GM19324 (cell line): ENCODE measurements around the gene GABBR1.

Experiments
- ATAC-seq: cut with Tn5 transposase; IDR thresholded peaks from one replicate; pipeline ENCODE4 v1.9.1; 2021; ENCODE audit warnings: mild to moderate bottlenecking, moderate library complexity; ENCODE audit not compliant: unreplicated experiment, low FRiP score

GABBR1 gene

DNA sequence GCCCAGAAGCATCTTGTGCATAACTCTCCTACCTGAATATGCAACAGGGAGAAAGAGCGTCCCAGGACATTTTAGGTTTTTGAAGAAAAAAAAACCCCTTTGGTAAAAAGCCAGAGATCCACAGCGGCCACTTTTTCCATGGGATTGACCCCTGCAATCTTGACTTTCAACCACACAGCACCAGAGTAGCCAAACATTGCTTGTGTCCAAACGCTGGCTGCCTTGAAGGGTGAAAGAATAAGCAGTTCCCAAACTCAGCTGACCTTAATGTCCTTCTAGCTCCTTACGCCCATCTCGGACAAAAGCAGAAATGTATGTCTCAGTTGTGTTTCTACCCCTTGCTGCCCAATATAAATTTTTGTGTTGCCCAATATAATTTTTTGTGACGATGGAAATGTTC lies 22.7 kb upstream of the GABBR1 start:
- no peak for ATAC-seq

DNA sequence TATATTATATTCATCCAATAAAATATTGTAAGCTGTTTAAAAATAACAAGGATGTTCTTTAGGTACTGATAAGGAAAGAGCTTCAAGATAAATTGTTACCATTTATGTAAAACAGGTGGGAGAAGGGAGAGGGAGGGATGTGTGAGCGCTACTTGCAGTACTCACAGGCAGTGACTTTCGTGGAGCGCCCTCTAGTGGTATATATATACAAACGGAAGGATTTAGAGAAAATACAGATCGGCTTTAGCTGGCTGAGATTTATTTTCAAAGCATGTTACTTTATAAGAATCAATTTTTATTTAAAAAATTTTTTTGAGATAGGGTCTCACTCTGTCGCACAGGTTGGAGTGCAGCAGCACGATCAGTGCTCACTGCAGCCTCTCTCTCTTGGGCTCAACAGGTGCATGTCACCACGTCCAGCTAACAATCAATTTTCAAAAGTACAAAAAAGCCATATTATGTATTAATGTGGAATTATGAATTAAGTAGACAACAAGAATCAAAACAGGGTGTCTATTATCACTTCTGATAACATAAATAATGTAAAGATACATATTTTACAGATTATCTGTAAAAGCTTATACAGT lies 20.6 kb upstream of the GABBR1 start:
- ATAC-seq, result no peak

DNA sequence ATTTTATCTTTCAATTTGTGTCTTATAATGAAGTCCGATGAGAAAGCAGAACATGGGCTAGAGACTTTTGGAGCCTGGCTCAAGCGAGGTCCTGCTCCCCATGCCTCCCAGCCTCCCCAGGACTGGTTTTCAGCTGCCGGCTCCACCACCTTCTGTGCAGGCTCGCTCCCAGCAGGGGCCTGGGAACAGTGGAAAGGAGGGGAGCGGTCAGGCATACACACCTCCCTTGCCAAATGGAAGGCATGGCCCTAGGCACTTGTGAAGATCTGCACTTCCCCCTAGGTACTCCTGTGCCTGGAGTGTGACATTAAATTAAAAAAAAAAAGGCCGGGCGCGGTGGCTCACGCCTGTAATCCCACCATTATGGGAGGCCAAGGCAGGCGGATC lies 19.2 kb upstream of the GABBR1 start:
- ATAC-seq, result no peak

DNA sequence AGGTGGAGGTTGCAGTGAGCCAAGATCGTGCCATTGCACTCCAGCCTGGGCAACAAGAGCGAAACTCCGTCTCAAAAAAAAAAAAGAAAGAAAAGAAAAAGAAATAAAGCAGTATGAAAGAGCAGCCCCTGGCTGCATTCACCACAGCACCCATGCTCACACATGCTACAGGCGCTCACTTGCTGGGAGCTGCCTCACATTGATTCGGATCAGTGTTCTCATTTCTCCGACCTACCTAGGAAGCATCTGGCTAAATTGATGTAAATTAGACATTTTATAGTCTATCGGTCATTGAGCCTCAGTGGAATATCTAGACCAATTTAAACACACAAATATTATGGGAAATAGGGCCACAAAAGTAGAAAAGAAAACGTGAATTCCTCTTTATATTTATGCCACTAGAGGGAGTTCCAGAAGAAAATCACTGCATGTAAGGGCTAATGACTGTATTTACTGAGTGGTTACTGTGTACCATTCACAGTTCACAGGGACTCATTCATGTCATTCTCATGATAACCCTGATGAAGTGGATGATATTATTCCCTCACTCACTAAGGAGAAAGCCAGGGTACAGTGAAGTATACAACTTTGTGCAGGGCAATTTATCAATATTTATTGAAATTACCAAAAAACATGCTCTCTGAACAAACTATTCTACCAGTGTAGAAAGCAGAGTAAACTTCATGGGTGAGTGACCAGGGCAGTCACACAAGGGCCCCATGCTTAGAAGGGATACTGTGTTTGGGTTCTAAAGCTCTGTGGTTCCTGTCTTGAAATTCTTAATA lies 18.6 kb upstream of the GABBR1 start:
- no peak for ATAC-seq

DNA sequence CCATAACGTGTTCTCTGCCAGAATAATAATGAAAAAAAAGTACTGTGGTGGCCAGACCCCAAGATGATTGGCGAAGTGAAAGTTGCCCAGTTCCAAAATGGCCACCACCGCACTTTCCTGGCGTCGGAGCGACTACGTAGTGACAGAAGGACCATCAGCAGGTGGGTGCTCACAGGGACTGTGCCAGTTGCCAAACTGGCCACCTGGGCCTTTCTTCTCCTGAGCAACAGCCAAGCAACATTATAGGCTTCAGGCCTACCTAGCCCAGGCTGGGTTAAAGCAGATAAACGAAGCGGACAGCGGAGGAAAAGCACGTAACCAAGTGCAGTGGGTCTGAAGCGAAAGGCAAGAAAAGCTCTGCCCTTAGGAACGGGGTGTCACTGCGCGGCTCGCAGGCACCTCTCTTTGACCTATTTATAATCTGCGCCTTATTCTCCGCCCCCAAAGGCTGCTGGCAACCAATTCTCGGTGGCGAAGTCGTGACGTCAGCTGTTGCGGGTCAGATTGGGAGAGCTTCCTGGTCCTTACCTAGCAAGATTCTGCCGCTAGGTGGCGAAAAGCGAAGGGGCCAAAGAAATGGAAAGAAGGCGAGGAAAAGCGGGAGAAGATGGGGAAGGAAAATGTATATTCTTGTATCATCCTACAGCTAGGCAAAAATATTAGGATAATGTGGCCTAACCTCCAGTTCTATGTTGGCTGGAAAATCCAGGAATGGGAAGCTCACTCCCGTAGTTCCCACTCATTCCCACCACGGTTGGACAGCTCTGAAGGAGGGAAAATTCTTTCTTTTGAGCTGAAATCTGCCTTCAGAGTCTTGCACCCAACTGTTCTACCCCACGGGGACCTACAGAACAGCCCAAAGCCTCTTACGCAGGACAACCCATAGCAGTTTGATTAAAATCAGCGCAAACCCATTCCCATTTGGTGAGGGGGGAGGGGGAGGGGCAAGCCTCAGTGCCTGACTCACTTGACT lies 17.0 kb upstream of the GABBR1 start:
- ATAC-seq, result peak; percentile 94

DNA sequence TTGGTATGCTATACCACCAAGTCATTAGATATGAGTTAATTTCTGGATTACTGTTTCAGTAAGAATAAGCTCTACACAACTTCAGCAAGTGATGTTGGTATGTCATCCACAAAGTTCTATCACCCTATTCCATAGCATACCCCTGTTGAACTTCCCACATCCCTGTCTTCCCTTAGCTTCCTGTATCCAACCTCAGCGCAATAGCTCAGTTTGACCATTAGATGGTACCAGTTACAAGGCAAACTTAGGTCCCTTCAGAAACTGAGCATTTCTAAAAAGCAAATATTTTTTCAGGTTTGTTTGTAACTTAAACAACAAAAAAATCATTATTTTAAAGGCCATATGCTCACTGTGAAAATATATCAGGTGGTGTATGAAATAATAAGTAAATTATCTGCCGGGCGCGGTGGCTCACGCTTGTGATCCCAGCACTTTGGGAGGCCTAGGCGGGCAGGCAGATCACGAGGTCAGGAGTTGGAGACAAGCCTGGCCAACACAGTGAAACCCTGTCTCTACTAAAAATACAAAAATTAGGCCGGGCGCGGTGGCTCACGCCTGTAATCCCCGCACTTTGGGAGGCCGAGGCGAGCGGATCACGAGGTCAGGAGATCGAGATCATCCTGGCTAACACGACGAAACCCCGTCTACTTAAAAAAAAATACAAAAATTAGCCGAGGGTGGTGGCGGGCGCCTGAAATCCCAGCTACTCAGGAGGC lies 15.1 kb upstream of the GABBR1 start:
- no peak for ATAC-seq

DNA sequence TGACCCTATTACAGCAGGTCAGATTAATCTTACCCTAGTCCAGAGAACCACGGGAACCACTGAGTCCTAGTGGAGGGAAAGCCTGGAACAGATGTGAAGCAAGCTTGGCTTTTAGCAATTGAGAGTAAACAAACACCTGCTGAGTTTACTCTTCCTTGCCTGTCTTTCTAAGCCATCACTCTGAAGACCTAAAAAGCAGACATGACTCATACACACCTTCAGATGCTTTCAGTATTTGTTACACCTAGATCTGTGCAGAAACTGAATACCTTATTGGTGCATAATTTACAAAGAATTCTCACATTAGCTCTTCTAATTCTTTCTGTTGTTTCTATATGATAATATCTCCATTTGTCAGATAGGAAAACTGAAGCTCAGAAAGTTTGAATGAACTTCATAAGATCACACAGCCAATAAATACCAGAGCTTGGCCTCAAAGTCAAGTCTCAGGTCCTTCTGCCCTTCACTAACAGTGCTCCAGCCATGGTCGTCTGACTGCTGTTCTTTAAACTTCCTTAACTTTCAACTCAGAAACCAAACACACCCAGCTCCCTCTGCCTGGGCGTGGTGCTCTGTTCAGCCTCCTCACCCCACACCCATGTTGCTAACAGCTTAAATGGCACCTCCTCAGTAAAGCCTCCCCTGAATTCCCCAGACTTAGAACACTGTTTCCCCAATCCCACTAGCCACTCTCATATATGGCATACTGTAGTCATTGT lies 8.6 kb upstream of the GABBR1 start:
- no peak for ATAC-seq

DNA sequence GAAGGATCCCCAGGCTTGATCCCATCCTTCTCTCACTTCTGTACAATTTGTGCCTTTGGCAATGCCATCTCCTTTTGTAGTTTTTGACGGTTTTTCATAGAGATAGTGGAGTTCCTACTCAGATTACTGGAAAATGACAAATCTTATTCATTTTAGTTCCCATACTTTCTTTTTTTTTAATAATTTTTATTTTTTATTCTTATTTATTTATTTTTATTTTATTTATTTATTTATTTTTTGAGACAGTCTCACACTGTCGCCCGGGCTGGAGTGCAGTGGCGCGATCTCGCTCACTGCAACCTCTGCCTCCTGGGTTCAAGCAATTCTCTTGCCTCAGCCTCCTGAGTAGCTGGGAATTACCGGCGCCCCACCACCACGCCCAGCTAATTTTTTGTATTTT lies 4.3 kb upstream of the GABBR1 start:
- ATAC-seq, result no peak

DNA sequence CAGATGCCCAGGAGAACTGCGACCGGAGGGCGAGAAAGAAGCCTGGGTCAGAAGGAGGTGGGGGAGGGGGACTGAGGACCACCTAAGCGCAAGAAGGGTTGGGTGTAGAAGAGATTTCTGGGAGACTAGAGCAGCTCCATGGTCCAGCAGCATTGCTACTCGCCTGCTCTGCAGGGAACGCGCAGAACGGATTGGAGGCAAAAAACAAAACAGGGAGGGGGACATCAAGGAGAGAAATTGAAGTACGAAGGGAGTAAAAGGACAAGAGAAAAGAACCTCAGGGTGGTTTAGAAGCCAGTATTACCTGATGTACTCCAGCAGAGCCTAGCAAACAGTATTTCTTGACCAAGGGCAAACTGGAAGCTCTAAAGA lies 537 bp upstream of the GABBR1 start:
- ATAC-seq, result no peak

DNA sequence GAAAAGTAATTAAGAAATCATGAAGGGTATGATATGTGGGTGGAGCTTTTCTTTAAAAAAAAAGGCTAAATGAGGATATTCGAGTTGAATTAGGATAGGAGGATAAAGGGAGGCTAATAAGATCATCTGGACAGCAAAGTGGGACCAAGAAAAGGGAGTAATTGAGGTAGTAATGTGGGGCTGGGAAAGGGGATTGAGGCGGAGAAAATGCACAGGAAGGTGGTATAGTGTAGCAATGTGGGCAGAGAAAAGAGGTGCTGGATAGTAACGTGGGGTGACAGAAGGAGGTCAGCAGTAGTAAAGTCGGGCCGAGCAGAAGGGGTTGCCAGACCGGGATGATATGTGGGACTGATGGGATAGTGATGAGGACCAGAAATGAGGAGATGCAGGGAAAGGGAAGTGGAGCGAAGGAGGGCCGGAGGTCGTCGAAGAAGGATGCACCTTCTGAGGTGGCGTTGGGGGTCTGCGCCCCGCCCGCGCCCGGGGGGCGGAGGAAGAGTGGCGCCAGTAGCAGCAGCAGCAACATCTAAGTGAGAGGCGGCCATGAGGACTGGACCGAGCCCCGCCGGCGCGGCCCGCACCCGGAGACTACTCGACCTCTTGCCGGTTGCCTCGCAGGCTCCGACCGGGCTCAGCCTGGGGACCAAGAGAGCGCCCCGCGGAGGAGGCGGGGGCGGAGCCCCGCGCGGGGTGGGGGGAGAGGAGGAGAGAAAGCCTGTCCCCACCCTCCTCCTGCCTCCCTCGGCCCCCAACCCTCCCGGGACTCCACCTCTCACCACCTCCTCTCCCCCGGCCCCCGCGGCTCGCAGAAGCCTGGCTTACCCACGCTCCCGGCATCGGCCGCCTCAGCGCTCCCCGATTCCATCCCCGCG lies 887 bp downstream of the GABBR1 start:
- ATAC-seq, result peak; percentile 37

DNA sequence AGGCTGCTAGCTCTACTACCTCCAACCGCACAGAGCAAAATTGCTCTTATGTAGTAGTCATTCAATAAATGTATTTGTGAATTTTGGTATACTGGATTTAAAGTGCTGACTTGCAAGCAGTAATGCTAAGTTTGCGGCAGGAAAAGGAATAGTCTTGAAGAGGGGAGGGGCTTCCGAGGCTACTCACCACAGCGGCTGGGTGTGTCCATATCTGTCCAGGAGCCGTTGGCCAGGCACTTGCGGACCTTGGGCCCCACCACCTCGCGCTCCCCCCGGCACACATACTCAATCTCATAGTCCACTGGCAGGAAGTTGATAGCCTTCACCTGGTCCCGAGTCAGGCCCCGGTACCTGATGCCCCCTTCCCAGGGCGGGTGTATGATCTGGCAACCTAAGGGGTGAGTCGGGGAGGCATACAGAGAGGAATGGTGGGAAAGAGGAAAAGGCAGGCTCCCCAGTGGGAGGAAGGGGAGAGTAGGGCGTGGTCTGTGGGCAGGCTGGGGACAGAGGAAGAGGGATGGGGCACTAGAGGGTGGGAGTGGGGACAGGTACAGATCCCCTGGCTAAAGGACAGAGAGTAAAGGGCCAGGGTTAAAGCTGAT lies 1.7 kb downstream of the GABBR1 start:
- ATAC-seq, result no peak

DNA sequence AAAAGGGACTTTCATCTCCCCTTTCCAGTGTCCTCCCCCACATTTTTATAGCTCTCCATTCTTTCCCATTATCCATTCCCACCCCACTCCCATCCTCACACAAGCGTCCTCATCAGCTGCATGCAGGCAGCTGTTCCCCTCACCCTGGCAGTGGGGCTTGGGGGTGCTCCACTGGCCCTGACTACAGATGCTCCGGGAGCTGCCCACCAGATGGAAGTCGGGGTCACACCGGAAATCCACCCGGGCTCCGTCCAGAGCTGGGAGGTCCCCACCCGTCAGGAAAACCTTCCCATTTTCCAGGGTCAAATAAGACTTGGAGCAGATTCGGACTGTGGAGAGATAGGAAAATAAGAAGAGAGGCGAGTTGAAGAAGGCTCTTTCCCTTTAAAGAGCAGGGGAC lies 2.7 kb downstream of the GABBR1 start:
- ATAC-seq, result no peak

DNA sequence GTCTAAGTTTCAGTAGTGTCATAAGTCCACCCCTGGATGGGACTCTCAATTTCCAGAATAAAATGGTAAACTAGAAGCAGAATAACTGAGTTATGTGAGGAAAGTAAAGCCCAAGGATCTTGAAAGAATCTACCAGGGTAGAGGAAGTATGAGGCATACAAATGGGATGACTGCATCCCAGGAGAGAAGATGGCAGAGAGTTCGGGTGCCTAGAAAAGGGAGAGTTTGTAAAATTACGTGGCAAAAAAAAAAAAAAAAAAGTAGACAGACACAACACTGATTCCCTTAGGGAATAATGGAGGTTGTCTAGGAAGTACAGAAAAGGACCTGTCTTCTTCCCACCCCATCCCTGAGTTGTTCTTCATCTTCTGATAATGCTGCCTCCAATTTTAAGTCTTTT lies 3.4 kb downstream of the GABBR1 start:
- ATAC-seq, result no peak

DNA sequence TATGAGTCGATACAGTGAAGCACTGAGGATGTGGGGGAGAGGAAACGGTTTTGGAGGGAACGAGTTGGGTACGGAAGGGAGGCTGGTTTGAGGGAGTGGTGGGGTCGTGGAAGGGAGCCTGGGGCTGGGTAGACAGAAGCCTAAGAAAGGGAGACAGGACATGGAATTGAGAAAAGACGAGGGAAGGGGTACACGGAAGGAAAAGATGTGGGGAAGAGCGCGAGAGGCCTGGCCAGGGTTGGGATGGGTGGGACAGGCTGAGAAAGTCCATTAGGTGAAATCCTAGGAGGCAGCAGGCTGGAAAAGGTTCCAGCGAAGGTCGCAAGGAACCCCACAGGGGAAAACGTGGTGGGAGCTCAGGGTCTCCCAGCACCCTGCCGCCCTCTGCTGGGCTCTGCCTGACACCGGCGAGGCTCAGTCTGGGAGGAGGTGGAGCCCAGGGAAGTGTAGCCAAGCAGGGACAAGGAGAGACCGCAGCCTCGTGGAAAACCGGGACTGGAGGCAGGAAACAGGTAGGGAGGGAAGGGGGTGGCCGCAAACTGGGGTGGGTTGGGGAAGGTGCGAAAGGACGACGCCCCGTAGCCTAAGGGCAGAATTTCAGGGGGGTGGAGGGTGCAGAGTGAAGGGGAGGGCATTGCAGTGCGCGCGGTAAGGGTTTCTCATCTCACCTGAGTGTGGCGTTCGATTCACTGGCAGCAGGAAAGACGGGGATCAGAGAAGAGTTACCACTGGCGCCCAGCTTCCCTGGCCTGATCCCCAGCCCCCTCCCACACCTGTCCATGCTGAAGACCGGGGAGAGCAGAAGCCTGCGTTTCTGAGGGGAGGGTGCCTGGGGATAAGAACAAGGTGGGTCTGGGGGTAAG lies 4.3 kb downstream of the GABBR1 start:
- ATAC-seq, result no peak

DNA sequence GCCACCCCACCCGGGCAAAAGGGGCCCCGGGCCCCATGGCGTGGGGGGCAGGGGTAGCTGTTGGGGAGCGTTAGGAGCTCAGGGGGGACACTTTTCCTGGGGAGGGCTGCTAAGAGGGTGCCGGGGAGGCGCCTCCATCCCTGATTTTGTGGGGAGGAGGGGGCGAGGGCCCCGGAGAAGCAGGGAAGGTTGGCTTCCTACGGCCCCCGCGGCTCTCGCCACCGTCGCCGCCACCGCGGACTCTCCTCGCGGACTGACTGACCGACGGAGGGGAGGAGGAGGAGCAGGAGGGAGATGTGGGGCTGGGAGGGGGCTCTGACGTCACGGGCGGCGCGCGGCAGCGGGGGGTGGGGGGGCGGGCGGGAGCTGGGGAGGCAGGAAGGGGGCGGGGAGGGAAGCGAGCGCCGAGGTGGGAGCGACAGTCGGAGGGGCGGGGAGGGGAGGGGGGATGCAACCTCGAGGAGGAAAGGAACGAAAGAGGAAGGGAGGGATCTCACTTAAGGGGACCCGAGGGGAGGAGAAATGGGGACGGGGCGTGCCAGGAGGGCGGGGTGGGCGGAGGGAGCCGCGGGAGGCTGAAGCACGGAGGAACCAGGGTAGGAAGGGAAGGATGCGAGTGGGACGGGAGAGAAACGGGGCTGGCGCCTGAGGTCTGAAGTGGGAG lies 5.1 kb downstream of the GABBR1 start:
- ATAC-seq, result no peak

DNA sequence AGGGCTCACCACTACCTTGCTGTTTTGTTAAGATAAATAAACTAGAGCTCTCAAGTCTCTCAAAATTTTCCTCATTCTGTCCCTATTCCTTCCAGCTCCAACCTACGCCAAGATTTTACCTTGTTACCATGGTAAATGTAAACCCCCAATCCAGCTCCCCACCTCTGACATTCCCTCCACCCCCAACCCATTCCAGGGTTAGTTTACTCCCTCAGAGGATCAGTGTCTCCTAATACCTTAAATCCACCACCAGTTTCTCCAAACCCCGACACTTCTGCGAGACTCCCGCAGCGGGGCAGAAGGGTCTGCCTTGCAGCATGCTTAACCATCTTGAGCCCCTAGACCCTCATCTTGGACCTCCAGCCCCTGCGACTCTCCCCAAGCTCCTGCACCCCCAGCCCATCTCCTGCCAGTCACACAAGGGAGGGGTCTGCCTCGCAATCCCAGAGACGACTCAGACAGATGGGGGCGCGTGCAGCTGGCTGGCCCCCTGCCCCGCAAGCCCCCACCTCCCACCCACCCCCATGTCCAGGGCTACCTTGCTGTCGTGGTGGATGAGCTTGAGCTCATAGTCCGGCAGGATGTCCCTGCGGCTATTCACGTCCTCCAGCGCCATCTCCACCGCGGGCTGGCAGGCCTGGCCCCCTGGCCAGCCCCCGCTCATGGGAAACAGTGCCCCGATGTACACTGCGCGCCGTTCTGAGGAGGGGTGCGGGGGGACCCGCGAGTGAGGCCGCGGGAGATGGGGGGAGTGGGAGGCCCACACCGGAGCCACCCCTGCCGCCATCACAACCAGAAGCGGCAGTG lies 5.8 kb downstream of the GABBR1 start:
- no peak for ATAC-seq
